GM21515 (cell line): Measurements from ENCODE around the gene TRMT10C.
"Not testable (repeated sequence)": the region's sequence is repeated elsewhere in the genome, so short reads cannot be mapped to it uniquely, and the experiment has no call there.

ENCODE experiments used
- ATAC-seq: cut with Tn5 transposase; IDR thresholded peaks from one replicate; pipeline ENCODE4 v1.9.1; 2021; ENCODE audit not compliant: unreplicated experiment

Gene TRMT10C

GRCh38 chr3:101561630-101562328 is at the start of gene TRMT10C:
Gene TRMT10C (plus strand): TSS chr3:101561868. CDS start chr3:101564782, 2,914 bp downstream.
- ATAC-seq = peak; percentile 100

- ATAC-seq = peak; percentile 33
Measured at GRCh38 chr3:101512396-101512645, 49.3 kb upstream of the TRMT10C start.

- peak; percentile 52 for ATAC-seq
Measured at GRCh38 chr3:101512646-101513418, 48.8 kb upstream of the TRMT10C start, which contains the start of gene SENP7. Gene SENP7 (minus strand): TSS chr3:101513212. CDS start chr3:101513130, 82 bp downstream.

GRCh38 chr3:101513419-101513986 is 48.2 kb upstream of the TRMT10C start:
- peak; percentile 35 for ATAC-seq

GRCh38 chr3:101518421-101518871 is 43.2 kb upstream of the TRMT10C start:
- ATAC-seq = peak; percentile 98

GRCh38 chr3:101519685-101520365 is 41.8 kb upstream of the TRMT10C start:
- ATAC-seq = no peak

- ATAC-seq = no peak
Measured at GRCh38 chr3:101521211-101521701, 40.4 kb upstream of the TRMT10C start.

- no peak for ATAC-seq
Measured at GRCh38 chr3:101527441-101527840, 34.2 kb upstream of the TRMT10C start.

- no peak for ATAC-seq
Measured at GRCh38 chr3:101527906-101528305, 33.8 kb upstream of the TRMT10C start.

- ATAC-seq = no peak
Measured at GRCh38 chr3:101529816-101530685, 31.6 kb upstream of the TRMT10C start.

GRCh38 chr3:101530686-101531047 is 31.0 kb upstream of the TRMT10C start:
- no peak for ATAC-seq

GRCh38 chr3:101531473-101532086 is 30.1 kb upstream of the TRMT10C start:
- no peak for ATAC-seq

- ATAC-seq = no peak
Measured at GRCh38 chr3:101532783-101533602, 28.7 kb upstream of the TRMT10C start.

- no peak for ATAC-seq
Measured at GRCh38 chr3:101533603-101533968, 28.1 kb upstream of the TRMT10C start.

GRCh38 chr3:101535221-101535620 is 26.4 kb upstream of the TRMT10C start:
- no peak for ATAC-seq

GRCh38 chr3:101536266-101536665 is 25.4 kb upstream of the TRMT10C start:
- ATAC-seq = no peak

GRCh38 chr3:101536955-101537354 is 24.7 kb upstream of the TRMT10C start:
- not testable (repeated sequence) for ATAC-seq

- no peak for ATAC-seq
Measured at GRCh38 chr3:101542957-101543356, 18.7 kb upstream of the TRMT10C start.

GRCh38 chr3:101544161-101544850 is 17.4 kb upstream of the TRMT10C start:
- no peak for ATAC-seq
